ENCODE measurements around the gene HPX.

The HPX gene

DNA sequence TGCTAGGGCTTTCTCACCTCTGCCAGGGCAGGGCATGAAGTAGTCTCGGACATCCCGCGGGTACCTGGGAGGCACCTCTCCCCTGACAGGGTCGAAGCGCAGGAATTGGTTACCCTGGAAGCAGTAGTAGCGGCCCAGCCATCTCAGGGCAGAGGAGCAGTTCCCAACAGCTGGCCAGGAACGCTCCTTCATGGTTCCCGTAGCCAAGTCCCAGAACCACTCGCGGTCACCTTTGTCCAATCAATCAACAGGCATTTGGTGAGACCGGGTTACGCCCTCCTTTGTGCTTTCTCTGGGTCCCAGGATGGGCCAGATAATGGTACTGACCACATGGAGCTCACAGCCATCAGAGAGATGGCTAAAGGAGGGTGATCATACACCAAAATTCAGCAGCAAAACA is 3.4 kb downstream of the HPX start:
- TF ChIP-seq, protein P1, sequence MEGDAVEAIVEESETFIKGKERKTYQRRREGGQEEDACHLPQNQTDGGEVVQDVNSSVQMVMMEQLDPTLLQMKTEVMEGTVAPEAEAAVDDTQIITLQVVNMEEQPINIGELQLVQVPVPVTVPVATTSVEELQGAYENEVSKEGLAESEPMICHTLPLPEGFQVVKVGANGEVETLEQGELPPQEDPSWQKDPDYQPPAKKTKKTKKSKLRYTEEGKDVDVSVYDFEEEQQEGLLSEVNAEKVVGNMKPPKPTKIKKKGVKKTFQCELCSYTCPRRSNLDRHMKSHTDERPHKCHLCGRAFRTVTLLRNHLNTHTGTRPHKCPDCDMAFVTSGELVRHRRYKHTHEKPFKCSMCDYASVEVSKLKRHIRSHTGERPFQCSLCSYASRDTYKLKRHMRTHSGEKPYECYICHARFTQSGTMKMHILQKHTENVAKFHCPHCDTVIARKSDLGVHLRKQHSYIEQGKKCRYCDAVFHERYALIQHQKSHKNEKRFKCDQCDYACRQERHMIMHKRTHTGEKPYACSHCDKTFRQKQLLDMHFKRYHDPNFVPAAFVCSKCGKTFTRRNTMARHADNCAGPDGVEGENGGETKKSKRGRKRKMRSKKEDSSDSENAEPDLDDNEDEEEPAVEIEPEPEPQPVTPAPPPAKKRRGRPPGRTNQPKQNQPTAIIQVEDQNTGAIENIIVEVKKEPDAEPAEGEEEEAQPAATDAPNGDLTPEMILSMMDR (IDR thresholded peaks at IDR 0.05; ENCODE audit: insufficient read depth, missing control alignments), result no peak
- DNase-seq (ENCODE audit: insufficient read length, low spot score) (no peak), FAIRE-seq (no peak)

DNA sequence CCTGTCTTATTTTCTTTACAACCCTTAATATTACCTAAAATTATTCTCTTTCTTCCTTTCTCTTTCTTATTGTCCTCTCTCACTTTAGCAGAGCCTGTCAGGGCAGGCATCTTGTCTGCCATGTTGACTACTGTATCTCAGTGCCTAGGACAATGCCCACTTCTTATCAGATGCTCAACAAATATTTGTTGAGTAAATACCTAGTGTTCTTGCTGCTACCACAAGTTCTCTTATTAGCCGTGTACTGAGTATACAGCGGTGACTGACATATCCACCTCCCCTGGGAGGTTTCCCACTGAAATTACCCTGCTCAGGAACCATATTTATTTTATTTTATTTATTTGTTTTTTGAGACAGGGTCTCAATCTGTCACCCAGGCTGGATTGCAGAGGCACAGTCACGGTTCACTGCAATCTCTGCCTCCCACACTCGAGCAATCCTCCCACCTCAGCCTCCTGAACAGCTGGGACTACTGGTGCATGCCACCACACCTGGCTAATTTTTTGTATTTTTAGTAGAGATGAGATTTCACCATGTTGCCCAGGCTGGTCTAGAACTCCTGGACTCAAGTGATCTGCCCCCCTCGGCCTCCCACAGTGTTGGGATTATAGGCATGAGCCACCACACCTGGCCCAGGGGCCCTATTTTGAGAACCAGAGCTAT is 6.7 kb downstream of the HPX start:
- FAIRE-seq (no peak), DNase-seq (ENCODE audit: insufficient read length, low spot score) (no peak)
- TF ChIP-seq, protein P1 (IDR thresholded peaks at IDR 0.05; ENCODE audit: insufficient read depth, missing control alignments), result no peak

DNA sequence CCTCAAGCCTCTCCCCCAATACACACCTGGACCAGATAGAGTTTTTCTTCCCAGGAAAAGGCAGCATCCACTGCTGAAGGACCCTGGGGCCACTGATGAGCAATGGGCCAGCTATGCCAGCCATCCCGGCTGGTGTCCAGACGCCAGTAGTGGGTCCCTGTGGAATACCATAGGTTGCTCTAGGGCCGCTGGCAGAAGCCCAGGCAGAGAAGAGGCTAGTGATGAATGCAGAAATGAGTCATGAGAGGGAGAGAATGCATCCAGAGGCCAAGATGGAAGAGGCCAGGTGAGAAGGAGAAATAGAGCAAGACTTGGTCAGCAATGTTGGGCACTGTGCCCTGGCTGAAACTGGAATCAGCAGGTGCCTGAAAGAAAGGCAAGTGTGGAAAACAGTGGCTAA is 8.9 kb downstream of the HPX start:
- TF ChIP-seq, protein P1 (IDR thresholded peaks at IDR 0.05; ENCODE audit: insufficient read depth, missing control alignments), result no peak
- FAIRE-seq (no peak), DNase-seq (ENCODE audit: insufficient read length, low spot score) (no peak)

DNA sequence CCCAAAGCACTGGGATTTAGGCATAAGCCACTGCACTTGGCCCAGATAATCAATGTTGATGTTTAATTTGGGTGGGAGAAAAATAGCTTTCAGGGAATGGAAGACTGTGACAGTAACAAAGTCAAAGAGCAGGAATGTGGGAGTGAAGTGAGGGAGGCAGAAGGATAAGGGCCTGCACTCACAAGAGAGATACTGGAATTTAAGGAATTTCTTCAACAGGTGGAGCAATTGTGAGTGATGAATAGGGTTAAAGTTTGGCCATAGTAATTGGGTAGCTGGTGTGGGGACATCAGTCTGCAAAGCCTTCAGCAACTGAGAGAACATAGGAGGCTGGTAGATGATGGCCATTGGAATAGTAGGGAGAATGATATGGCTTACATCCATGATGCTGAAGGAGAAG is 13.3 kb downstream of the HPX start:
- TF ChIP-seq, protein P1 (IDR thresholded peaks at IDR 0.05; ENCODE audit: insufficient read depth, missing control alignments), result no peak
- DNase-seq (ENCODE audit: insufficient read length, low spot score), result no peak
- no peak for FAIRE-seq

DNA sequence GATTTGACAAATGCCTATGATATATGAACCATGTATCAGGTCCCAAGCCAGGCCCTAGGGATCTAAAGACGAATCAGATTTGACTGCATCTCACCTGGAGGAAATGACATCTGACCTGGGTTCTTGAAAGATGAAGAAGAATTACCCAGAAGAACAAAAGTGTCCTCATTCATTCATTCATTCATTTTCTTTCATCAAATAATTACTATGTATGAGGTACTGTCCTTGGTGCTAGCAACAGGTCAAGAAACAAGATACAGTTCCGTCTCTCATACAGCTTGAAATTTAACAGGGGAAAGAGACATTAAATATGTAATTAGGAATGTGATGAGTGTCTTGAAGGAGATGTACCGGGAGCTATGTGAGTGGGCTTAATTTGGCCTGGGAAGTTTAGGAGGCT is 20.1 kb downstream of the HPX start:
- FAIRE-seq, result no peak
- DNase-seq (ENCODE audit: insufficient read length, low spot score), result no peak
- TF ChIP-seq, protein P1 (IDR thresholded peaks at IDR 0.05; ENCODE audit: insufficient read depth, missing control alignments), result no peak

DNA sequence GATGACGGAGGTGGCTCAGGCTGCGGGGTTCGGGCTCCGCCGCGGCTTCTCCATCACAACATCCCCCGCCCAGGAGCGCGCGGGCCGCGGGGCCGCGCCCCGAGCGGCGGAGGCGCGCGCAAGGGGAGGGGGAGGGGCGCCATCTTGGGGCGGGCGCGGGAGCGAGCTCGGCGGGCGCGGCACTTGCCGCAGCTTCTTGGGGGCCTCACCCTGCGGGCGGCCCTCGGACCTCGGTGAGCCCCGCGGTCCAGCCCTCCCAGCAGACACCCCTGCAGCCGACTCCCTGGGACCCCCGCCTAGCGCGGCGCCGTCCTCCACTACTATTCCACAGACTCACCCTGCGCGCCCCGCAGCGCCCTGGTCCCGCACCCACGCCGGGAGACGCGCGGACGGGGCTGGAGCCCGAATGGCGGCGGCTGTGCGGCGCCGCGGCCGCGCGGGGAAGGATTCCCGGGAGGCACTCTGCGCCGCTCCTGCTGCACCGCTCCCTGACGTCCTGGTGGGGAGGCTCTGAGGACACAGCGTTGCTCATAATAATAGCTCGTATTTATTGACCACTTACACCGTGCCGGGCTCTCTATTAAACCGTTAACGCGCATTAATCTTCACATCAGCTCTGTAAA is 21.7 kb downstream of the HPX start, which contains the start of gene APBB1:
Gene APBB1, minus strand, starts transcription at position 86 of the 623 bp plus-strand sequence. CDS start 7,747 bp downstream, outside the sequence.
- no peak for FAIRE-seq
- peak; percentile 46 for DNase-seq (ENCODE audit: insufficient read length, low spot score)
- TF ChIP-seq, protein P1 (IDR thresholded peaks at IDR 0.05; ENCODE audit: insufficient read depth, missing control alignments), result no peak

DNA sequence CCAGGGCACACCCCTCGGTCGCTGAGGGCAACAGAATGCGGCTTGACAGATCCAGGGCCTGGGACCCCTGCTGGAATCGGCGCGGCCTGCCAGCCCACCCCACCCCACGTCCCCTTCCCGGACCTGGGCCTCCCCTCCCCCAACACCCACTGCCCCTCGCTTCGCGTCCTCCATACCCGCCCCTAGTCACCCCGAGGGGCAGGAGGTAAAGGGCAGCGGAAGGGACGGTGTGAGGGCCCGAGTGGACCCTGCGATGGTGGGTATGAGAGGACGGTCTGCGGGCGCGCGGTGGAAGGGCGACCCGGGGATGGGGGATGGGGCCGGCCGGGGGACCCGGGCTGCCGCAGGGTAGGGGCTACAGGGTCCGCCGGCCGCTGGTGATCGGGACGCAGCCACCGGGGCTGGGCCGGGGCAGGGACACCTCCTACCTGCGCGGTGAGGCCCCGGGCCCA is 22.2 kb downstream of the HPX start:
- FAIRE-seq (no peak), DNase-seq (ENCODE audit: insufficient read length, low spot score) (no peak)
- TF ChIP-seq, protein P1 (IDR thresholded peaks at IDR 0.05; ENCODE audit: insufficient read depth, missing control alignments), result no peak

Data from D721Med (cell line).